T1000 (cell line): ENCODE measurements around the gene RBM38.
"Not testable (repeated sequence)": the region's sequence is repeated elsewhere in the genome, so short reads cannot be mapped to it uniquely, and the experiment has no call there.

Experiments
- DNase-seq: peaks from one replicate; lab custom pipeline; 2025; ENCODE audit warnings: mixed read lengths; lab: John Stamatoyannopoulos, UW

The RBM38 gene

DNA sequence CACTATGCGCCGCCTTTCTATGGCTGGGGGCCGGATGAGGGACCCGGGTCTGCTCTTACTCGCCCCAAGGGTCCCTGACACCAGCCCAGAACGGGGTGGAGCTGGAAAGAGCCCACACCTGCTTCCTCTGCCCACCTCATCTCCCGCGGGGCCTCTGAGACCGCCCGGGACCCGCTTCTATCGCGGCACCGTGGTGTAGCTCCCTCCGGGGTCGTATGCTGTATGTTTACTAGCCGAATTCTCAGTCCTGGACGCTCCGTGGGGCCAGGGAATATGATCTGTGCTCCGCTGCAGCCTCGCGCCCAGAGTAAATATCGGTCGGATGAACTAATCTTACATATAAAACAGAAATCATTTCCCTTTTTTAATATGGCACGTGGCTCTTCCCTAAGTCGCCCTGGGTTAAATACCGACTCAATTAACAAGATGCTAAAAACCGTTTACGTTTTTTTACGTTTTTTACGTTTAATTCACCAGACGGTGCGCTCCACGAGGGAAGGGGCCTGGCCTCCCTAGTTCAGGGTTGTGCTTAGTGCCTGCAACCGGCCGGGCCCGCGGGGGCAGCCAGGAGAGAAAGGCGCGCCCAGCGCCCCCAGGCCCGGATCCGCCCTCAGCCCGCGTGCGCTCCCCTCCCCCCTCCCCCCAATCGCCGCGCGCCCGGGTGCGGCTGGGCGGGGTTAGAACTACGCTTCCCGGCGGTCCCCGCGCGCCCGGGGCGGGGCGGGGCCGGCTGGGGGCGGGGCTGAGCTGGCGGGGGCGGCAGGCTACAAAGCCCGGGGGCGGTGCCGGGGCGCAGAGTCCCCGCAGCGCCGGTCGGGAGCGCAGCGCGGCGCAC, at the start of gene RBM38:
RBM38 (plus strand) TSS at position 793 of the 835 bp plus-strand sequence. CDS start 186 bp downstream, outside the sequence.
- peak; percentile 71 for DNase-seq

DNA sequence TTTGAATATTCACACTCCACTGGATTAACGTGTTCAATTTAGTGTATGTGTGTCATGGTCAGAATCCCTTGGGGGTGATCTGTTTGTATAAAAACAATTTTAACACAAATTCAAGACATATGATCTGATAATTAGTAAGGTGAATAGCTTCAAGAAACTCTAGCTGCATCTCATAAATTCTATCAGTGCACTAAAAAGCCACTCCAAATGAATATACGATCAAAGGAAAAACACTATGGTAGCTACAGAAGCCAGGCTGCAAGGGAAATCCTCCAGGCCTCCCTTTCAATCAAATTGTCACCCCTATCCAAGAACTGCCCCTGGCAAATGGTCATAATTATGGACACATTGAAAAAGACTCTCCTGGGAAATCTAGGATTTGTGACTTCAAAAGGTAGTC, 49.5 kb upstream of the RBM38 start:
- DNase-seq = no peak

DNA sequence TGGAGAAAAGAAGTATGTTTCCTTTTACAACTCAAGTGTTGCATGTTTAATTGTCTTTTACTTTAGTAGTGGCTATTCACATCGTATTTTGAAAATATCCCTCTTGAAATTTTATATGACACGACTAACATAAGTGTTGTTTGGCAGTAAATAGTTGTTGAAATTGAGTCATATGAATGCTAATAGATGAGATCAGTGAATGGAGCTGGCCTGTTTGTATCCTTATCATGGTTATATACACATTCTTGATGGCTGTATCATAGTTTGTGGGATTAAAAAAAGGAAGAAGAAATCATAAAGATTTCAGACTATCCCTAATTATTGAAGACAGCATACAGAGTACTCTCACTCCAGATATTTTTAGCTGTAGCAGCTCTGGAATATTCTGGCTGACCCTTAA, 48.4 kb upstream of the RBM38 start:
- DNase-seq = no peak

DNA sequence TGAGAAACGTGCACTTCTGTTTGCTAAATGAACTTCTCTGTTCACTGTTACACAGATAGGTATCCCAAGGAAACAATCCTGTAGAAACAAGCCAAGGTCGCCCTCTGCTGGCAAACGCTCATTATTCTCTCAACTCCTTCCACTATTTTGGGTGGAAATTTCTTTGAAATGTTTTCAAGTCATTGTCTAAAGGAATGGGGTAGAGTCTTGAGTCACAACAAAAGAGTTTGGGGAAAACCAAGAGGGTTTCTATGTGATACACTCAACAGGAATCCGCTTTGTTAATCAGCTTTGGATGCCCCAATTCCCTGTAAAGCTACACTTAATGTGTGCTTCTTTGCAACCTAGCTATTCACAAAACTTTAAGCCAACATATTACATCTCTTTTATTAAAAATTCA, 44.7 kb upstream of the RBM38 start:
- peak; percentile 78 for DNase-seq

DNA sequence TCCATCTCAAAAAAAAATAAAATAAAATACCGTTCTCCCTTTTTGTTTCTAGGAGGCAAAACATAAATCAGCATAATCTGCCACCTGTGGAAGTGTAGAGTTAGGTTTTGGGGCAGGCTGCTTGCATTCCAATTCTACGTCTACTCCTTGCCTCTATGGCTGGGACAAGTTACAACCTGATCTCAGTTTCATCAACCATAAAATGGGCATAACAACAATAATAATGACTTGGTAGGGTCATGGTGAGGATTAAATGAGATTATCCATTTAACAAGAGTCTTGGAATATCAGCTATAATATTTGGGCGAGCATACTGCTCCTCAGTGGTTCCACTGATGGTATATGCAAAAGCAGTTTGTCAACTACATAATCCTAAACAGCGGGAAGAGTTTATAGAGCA, 43.8 kb upstream of the RBM38 start:
- no peak for DNase-seq

DNA sequence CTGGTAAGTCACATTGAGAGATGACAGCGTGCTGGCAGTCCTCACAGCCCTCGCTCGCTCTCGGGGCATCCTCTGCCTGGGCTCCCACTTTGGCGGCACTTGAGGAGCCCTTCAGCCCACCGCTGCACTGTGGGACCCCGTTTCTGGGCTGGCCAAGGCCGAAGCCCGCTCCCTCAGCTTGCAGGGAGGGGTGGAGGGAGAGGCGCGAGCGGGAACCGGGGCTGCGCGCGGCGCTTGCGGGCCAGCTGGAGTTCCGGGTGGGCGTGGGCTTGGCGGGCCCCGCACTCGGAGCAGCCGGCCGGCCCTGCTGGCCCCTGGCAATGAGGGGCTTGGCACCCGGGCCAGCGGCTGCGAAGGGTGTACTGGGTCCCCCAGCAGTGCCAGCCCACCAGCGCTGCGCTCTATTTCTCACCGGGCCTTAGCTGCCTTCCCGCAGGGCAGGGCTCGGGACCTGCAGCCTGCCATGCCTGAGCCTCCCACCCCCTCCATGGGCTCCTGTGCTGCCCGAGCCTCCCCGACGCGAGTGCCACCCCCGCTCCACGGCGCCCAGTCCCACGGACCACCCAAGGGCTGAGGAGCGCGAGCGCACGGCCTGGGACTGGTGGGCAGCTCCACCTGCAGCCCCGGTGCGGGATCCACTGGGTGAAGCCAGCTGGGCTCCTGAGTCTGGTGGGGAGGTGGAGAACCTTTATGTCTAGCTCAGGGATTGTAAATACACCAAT, 42.8 kb upstream of the RBM38 start:
- not testable (repeated sequence) for DNase-seq

DNA sequence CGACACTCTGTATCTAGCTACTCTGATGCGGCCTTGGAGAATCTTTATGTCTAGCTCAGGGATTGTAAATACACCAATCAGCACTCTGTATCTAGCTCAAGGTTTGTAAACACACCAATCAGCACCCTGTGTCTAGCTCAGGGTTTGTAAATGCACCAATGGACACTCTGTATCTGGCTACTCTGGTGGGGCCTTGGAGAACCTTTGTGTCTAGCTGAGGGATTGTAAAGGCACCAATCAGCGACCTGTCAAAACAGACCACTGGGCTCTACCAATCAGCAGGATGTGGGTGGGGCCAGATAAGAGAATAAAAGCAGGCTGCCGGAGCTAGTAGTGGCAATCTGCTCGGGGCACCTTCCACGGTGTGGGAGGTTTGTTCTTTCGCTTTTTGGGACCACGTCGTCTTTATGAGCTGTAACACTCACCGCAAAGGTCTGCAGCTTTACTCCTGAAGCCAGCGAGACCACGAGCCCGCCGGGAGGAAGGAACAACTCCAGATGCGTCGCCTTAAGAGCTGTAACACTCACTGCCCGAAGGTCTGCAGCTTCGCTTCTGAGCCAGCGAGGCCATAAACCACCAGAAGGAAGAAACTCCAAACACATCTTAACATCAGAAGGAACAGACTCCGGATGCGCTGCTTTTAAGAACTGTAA, 42.1 kb upstream of the RBM38 start:
- DNase-seq = peak; percentile 15

DNA sequence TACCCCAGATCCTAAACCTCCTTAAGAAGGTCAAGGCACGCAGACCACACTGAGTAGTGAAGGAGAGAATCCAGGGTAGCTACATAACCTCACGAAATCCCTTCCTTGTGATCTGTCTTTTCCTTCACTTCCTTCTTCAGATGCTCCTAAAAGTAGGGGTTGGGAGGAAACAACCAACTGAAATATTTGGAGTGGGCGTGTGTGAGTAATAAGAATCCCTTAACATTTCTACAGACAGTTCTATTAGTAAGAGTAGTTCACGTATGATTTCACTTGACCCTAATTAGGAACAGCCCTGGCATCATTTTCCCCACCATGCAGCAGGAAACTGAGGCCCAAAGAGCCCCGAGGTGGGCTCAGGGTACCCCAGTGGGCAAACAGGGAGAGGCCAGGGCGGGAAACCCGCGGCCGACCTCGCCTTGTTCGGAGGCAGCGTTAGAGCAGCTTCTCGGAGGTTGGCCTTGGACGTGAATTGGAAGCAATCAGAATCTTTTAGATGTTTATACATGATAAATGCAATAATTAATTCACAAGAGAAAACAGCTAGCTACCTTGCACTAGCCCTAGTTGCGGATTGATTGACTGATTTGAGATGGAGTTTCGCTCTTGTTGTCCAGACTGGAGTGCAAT, 41.0 kb upstream of the RBM38 start:
- DNase-seq = no peak

DNA sequence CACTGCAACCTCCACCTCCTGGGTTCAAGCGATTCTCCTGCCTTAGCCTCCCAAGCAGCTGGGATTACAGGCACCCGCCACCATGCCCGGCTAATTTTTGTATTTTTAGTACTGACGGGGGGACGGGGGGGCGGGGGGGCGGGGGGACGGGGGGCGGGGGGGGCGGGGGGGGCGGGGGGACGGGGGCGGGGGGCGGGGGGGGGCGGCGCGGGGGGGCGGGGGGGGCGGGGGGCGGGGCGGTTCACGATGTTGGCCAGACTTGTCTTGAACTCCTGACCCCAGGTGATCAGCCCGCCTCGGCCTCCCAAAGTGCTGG, 40.5 kb upstream of the RBM38 start:
- DNase-seq = not testable (repeated sequence)

DNA sequence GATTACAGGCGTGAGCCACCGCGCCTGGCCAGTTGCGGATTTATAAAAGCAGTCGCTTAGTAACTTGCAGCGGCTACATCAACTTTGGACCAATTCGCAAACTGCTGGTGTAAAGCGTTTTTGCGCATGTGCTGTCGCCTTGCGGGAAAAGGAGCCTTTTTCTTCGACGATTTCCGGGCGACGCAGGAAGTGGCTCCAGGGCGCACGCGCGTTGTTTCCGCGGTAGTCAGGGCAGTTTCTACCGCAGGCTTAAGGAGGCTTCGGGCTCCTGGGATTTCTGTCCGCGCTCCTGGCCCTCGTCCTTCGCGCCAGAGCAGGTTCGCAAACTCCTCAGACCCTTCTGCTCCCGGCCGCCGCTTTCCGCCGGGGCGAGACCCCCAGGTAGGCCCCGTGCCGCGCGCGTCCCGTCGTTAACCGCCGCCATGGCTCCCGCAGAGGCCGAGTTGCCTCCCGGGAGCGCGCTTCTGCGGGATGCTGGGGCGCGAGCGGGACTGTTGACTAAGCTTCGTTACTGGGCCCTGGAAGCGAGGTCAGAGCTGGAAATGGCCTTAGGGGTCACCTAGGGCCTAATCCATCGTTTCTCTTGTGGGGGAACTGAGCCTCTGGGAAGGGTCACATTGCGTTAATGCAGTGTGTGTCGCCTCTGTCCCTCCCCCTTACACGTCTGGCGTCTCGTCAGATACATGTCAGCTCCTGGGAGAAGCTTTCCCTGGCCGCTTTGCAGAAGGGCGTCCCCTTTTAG, 40.0 kb upstream of the RBM38 start, which contains the start of gene RAE1:
RAE1 (plus strand) TSS at position 214 of the 742 bp plus-strand sequence. CDS start 2,784 bp downstream, outside the sequence.
- DNase-seq = peak; percentile 97

DNA sequence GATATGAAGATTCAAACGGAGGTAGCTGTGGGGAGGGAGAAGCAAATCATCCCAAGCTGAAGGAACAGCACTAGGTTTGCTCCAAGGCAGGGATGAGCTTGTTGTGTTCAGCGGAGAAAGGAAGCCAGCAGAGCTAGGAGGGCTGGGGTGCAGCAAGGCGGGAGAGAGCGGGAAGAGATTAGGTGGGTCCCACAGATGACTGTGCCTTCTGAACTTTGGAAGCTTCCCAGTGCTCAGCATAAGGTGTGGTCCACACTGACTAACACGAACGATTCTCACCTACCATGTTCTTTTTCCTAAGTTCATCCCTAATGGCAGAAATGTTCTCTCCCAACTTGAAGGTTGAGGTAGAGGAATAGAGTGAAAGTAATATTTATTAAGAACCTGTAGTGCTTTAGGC, 38.9 kb upstream of the RBM38 start:
- no peak for DNase-seq

DNA sequence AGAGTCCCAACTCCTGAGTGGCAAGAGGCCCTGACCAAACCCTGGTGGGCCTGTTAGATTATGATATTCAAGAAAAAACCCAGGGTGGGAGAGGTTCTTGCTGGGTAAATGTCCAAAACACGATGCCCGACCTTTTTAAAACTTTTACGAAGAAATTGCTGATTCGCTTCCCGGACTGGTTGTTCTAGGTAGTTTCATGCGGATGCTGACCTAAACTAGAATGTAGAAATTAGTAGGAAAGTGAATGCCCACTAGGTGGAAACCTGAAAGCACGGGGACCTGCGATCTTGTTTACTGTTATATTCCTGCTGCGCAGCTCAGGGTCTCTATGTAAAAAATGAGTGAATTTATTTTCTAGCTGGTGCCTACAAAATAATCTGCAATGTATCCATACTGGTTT, 37.8 kb upstream of the RBM38 start:
- DNase-seq = no peak

DNA sequence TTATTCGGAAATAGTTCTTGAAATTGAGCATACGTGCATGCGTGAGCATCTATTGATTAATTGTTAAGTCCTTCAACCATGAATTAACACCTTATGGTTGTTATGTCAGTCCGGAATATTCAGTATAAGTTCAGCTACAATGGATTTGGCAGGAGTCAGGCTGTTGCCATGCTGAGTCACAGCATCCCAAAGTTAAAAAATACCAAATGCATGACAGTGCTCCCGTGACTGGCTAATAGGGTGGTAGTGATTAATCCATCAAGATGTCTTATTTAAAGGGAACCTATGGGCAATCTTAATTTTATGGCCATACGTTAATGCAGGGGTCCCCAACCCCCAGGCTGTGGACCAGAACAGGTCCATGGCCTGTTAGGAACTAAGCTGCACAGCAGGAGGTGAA, 29.7 kb upstream of the RBM38 start:
- DNase-seq = peak; percentile 35

DNA sequence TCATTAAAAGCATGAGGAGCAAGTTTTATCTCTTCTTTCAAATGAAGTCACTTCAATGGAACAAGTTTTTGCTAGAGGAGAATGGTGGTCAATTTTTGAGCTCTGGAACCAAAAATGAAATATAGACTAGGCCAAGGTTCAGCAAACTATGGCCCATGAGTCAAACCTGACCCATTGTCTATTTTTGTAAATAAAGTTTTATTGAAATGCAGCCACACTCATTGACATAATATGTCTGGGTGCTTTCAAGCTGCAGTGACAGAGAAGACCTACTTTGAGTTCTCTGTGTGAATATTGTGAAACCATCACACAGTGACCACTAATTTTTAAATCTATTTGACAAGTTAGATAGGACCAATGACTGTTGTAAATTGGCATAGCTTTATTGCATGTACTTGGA, 26.7 kb upstream of the RBM38 start:
- DNase-seq = no peak

DNA sequence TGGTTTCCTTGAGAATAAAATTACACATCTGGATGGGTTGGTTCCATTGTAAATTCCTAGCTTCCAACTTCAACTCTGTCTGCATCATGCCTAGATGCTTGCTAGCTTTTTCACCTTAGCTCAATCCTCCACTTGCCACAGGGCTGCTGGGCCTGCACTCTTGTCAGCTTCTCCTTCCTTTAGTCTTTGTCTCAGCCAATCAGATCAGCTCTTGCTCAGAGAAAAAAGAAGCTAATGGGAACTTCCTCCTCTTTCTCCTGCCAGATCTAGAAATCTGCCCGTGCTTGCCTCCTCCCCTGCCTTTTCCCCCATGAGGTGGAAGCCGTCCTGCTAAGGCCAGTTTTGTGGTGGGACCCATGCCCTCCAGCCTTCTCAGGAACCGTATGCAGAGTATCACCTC, 21.6 kb upstream of the RBM38 start:
- DNase-seq = no peak

DNA sequence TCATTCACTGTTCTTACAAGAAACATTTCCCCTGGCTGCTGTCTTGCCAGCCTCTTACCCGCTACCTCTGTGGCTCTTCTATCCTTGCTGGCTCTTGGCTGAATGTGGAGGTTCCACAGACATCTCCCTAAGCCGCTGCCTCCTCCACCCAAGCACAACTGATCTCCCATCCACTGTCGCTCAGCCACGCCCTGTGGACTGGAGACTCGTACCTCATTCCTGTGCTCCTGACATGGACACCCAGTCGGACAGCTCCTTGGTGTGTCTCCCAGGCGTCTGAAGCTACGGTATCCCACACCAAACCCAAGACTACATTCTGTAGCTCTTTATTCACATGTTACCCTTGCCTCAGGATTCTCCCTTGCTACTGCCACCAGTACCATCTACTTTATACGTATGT, 20.9 kb upstream of the RBM38 start:
- DNase-seq = no peak

DNA sequence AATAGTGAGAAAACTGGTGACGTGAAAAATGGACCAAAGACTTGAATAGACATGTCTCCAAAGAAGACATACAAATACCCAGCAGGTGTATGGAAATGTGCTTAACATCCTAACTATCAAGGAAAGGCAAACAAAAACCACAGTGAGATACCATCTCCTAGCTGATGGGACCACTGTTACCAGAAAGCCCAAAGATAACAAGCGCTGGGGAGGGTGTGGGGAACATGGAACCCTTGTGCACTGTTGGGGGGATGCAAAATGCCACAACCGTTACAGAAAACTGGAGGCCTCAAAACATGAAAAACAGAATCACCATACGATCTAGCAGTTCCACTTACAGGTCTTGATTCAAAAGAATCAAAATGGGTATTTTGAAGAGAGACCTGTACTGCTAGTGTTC, 19.8 kb upstream of the RBM38 start:
- no peak for DNase-seq

DNA sequence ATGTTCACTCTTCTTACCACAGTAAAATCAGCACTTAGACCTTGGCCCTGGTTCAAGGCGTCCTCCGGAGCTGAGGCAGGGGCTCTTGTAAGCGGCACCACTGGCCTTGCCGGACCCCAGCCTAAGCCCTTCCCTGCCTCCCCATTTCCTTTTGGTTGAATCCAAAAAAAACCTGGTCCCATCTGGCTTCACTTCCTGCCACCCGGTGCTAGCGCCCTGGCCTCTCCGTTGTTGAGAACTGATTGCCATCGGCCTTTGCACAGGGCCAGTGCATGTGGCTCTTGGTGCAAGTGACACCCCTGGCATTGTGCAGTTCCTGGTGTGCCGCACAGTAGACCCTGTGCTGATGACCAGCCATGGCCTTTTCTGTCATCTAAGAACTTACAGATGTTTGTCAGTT, 19.0 kb upstream of the RBM38 start:
- DNase-seq = no peak

DNA sequence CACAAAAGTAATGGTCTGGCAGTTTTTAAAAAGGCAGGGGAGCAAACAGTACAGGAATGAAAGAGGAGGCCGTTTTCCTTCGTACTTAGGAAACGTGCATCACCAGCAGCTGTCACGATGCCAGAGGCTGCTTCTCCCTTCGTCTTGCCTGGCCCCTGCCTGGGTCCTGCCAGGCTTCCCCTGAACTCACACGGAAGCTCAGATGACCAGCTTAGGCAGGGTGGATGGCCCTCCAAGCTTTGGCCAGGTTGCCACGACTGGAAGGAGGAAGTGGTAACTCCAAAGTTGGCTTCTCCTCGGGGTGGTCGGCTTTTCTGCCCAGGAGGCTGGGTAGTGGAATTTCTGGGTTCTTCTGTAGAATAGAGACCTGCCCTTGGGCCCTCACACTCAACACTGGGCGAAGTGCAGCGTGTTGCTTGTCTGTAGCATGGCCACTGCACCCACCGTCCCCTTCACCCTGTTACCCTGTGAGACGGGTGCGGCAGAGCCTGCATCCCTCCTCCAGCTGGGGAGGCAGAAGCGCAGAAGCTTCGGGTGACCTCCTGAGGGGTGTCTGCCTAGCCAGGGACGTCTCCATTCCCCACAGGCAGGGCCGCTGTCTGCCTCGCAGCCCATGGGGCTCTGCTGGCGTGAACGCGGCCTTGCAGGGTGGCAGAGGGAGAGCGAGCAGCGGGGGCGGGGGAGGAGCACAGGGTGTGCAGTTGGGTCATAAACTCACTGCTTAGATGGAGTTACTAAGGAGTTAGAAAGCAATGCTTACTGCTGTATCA, 18.4 kb upstream of the RBM38 start:
- DNase-seq = no peak

DNA sequence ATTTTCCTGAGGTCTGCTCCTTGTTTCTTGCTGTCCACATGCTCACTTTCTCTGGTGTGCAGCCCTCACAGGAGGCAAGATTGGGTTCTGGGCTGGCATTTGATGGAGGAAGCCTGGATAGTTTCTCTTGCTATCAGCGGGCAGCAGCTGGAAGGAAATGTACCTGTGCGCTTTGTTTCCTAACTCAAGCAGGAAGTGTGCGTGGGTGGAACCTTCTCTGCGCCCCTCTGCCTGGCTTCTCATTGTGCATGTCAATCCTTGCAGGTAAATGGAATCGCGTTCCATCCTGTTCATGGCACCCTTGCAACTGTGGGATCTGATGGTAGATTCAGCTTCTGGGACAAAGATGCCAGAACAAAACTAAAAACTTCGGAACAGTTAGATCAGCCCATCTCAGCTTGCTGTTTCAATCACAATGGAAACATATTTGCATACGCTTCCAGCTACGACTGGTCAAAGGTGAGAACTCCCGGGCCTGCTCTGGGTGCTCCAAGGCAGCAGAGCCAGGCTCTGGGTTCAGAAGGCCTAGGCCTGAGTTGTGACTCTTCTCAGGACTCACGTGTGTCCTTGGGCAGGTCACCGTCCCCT, 16.8 kb upstream of the RBM38 start:
- no peak for DNase-seq
